ENCODE measurements around the gene NCOA1.

DNA sequence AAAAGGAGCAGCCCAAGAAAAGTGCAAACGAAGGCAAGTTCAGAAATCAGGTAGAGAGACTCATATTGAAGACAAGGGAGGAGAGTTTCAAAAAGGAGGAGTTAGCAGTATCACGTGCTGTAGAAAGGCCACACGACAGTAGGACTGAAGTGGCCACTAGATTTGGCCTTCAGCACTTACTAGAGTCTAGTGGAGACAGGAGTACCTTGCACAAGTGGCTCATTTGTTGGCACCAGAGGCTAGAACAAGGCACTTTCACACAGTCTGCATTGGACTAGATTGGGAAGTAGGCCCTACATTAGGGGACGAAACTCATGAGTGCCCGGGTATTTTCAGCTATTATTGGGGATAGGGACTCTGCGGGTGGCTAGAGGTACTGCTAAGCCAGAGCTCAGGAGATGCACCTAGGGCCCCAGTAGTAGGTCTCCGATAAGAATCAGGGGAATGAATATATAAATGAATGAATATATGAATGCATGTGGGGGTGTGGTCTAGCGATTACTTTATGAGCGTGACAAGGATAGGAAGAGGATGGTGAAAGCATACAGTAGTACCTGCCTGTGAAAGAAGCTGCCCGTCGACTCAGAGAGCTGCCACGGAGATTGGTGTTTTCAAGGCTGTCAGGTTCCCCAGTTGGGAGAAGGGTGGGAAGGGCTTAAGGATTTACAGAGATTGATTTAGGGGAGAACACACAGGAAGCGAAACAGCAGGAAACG lies 1.4 kb upstream of the NCOA1 start:
- TF ChIP-seq SMC3 (conservative IDR thresholded peaks at IDR 0.05; ENCODE audit: poor library complexity): no peak
- TF ChIP-seq EZH2 (IDR thresholded peaks at IDR 0.05; ENCODE audit: borderline replicate concordance, insufficient read depth, low read length, poor library complexity, severe bottlenecking): no peak
- TF ChIP-seq, protein P1, sequence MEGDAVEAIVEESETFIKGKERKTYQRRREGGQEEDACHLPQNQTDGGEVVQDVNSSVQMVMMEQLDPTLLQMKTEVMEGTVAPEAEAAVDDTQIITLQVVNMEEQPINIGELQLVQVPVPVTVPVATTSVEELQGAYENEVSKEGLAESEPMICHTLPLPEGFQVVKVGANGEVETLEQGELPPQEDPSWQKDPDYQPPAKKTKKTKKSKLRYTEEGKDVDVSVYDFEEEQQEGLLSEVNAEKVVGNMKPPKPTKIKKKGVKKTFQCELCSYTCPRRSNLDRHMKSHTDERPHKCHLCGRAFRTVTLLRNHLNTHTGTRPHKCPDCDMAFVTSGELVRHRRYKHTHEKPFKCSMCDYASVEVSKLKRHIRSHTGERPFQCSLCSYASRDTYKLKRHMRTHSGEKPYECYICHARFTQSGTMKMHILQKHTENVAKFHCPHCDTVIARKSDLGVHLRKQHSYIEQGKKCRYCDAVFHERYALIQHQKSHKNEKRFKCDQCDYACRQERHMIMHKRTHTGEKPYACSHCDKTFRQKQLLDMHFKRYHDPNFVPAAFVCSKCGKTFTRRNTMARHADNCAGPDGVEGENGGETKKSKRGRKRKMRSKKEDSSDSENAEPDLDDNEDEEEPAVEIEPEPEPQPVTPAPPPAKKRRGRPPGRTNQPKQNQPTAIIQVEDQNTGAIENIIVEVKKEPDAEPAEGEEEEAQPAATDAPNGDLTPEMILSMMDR (IDR thresholded peaks at IDR 0.05; ENCODE audit: poor library complexity, severe bottlenecking): no peak
